NT2/D1 (cell line): ENCODE data around the gene EXOC3L1.

Source experiments
- YY1 ChIP-seq: IDR thresholded peaks from 2 replicates; pipeline ENCODE4 v1.6.1; 2011; ENCODE audit not compliant: insufficient read length, insufficient read depth
- ZNF274 ChIP-seq: IDR thresholded peaks from 2 replicates; pipeline ENCODE4 v1.6.1; 2011; ENCODE audit warnings: mild to moderate bottlenecking, low read depth, low read length

DNA sequence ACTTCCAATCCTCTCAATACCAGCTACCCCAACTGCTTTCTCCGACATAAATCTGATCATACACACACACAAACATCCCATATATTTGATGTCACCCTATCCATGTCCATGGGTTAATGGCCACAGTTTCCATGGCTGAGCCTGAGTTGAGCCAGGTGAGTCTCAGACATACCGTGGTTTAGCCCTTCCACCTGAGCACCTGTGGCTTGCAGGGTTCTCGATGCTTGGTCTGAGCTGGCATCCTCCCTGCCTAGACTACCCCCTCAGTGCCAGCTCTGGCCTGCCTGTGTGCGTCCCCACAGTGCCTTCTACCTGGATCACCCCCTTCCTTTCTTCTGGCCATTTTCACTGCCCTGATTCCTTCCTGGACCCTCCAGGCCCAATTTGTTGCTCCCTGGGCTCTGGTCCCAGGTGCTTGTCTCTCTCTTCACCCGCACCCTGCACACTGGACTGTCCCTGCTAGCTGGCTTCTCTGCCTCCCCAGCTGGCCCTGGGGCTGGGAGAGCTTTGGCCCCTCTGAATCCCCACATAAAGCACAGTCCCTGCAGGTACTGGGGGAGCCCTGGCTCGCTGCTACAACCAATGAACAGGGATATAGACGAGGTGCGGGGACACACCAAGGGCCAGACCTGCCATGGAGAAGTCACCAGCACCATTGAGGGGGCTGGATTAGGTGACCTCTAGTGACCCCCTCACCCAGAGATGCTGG, 16.3 kb upstream of the EXOC3L1 start:
- TF ChIP-seq ZNF274 (no peak), YY1 (no peak)
